Activated CD4-positive, alpha-beta T cell treated with anti-CD3 and anti-CD28 coated beads for 24 hours (primary cell): Measurements from ENCODE around the gene GZMH.
"Not testable (repeated sequence)": the region's sequence is repeated elsewhere in the genome, so short reads cannot be mapped to it uniquely, and the experiment has no call there.

Source experiments
- DNase-seq, 2 donors: peaks; one replicate each; pipeline ENCODE4 v3.0.0-alpha.2; 2020; ENCODE audit warnings: low read depth in 2 of 2

The GZMH gene

DNA sequence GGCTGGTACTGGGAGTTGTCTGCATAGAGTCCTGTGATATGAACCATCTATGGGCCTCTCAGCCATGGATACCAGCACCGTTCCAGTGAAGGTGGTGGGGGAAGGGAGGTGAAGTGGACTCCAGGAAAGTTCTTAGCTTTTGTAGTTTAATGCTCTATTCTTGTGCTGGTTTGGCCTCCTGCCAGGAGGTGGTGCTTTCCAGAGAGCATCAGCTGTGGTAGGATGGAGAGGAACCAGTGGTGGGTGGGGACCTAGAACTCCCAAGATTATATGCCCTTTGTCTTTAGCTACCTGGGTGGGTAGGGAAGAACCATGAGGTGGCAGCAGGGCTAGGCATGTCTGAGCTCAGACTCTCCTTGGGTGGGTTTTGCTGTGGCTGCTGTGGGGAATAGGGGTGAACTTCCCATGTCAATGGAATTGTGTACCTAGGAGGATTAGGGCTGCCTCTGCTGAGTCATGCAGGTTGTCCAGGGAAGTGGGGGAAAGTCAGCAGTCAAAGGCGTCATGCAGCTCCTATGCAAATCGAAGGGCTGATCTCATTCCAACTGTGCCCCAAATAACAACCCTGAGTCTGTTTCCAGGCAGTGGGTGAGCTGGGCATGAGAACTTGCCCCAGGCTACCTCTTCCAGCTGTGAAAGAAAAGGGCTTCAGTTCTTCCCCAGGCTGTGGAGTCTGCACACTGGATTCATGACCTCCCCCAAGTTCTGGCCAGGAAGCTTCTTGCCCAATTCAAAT, 14.2 kb downstream of the GZMH start:
- DNase-seq, result no peak

DNA sequence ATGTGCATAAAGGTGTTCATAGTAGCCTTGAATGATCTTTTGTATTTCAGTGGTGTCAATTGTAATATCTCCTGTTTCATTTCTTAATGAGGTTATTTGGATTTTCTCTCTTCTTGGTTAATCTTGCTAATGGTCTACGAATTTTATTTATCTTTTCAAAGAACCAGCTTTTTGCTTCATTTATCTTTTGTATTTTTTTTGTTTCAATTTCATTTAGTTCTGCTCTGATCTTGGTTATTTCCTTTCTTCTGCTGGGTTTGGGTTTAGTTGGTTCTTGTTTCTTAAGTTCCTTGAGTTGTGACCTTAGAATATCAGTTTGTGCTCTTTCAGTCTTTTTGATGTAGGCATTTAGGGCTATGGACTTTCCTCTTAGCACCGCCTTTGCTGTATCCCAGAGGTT, 18.5 kb downstream of the GZMH start:
- not testable (repeated sequence) for DNase-seq

DNA sequence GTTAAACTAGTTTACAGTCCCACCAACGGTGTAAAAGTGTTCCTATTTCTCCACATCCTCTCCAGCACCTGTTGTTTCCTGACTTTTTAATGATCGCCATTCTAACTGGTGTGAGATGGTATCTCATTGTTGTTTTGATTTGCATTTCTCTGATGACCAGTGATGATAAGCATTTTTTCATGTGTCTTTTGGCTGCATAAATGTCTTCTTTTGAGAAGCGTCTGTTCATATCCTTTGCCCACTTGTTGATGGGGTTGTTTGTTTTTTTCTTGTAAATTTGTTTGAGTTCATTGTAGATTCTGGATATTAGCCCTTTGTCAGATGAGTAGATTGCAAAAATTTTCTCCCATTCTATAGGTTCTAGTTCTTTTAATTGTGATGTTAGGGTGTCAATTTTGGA, 25.1 kb downstream of the GZMH start:
- not testable (repeated sequence) for DNase-seq

- DNase-seq, result no peak
These were observed 30.9 kb downstream of the GZMH start for GRCh38 chr14:24578558-24578957.

GRCh38 chr14:24576771-24577170, 32.7 kb downstream of the GZMH start:
- no peak for DNase-seq

DNA sequence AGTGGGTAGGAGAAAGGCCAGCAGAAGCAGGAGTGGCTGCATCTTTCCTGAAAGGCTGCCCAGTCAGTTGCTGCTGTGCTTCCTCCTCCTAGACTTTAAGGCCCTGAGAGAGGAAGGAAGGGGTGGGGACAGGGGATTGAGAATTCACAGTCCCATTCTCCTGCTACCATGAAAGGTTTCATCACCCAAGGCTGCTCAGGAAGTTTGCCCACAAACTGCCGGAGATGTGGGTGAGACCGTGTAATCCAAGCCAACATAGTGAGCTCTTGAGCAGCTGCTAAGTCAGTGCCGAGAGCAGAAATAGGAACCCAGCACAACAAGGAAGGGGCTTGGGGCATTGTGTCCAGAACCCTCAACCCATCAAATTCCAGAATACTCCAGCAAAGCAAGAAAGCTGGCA, 33.3 kb downstream of the GZMH start, which contains the start of gene CTSG:
Gene CTSG (minus strand): TSS at position 69 of the 400 bp plus-strand sequence. CDS start 27 bp downstream, at position 42.
- no peak for DNase-seq

DNA sequence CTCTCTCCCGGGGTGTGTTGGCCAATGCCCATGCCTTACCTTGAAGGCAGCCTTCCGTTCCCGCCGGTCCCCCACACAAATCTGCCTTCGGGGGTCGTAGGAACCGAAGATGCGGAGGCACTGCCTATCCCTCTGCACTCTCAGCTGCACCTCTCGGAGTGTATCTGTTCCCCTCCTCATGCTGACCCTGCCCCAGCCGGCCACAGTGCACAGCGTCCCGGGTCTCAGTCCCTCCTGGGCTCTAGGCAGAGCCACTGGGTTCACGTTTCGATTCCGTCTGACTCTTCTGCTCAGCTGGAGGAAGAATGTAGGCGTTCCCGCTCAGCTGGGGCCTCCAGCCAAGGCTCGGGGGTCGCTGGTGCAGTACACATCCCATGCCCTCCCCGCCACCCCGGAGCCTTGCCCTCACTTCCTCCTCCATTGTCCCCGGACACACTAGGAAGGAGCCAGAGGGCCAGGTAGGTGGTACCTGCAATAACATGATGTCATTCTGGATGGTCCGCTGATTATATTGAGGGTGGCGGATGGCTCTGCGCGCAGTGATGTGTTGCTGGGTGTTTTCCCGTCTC, 35.2 kb downstream of the GZMH start:
- no peak for DNase-seq

- no peak for DNase-seq
These were observed 43.2 kb downstream of the GZMH start for GRCh38 chr14:24566318-24566717.

DNA sequence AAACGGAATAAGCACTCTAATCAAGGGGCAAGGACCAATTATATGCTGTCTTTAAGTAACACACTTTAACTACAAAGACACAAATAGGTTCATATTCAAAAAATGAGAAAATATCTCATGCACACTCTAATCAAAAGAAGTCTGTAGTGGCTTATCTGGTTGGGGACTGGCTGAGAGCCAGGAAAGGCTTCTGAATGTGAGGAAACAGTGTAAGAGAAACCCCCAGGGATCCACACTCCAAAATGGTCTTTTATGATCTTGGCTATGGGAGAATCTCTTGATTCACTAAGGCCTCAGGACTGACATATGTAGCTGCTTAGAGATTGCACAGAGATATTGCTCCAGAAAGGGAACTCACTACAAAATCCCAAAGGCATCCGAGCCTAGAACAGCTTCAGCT, 43.7 kb downstream of the GZMH start:
- no peak for DNase-seq

DNA sequence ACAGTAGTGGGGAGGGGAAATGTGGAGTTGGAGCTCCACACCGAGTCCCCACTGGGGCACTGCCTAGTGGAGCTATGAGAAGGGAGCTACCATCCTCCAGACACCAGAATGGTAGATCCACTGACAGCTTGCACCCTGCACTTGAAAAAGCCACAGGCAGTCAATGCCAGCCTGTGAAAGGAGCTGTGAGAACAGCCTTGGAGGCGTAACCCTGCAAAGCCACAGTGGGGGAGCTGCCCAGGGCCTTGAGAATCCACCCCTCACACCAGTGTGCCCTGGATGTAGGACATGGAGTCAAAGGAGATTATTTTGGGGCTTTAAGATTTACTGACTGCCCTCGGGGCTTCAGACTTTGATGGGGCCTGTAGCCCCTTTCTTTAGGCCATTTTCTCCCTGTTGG, 46.0 kb downstream of the GZMH start:
- no peak for DNase-seq

- DNase-seq, result no peak
These were observed 52.7 kb downstream of the GZMH start for GRCh38 chr14:24556756-24557155.
